ENCODE results near the gene ENSA. TPM values are rescaled to one million over a fixed set of nuclear protein-coding genes. Genes with fewer than 3 reads are reported as not detected.

The ENSA gene
- total RNA-seq, 1 experiment from 2014 or later, result 254 TPM

DNA sequence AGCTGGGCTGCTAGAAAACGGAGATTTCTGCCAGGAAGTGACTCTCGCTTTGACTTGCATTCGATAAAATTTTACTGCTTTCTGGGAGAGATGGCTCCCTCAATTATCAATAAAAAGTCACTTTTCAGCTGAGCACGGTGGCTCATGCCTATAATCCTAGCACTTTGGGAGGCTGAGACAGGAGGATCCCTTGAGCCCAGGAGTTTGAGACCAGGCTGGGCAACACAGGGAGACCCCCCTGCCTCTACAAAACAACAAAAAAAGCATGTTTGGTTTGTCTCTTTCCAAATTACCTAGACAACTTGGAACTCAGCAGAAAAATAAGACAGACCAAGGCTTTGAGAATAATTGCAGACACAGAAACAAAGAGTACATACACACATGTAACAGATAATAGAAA, 12.9 kb upstream of the ENSA start (continued):
- TF ChIP-seq, protein P1, sequence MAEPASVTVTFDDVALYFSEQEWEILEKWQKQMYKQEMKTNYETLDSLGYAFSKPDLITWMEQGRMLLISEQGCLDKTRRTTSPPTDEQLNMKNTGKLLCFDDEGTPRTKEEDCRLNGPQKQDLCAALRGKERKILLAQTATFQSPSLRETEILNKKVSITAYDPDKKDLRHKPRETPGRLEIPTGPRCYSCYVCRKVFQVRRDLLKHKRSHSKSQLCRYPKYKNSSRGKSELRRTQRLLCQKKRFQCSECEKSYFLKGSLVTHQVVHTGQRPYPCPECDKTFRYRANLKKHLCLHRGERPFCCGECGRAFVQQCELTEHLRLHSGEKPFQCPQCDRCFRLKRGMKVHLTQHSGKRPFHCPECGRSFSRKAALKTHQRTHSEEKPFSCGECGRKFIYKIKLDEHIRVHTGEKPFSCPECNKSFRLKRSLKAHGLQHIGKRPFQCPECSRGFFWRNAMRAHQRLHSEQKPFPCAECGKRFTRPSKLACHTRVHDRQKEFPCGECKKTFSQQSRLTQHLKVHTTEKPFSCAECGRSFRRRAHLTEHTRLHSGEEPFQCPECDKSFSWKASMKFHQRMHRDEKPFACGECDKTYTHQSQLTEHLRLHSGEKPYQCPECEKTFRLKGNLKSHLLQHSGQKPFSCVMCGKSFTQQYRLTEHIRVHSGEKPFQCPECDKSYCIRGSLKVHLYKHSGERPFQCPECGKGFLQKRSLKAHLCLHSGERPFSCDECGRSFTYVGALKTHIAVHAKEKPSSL (CRISPR knock-in tag; conservative IDR thresholded peaks at IDR 0.05), result peak; percentile 69; the same call in 1 of the 2 replicates
- TF ChIP-seq ZNF121 (CRISPR knock-in tag; IDR thresholded peaks at IDR 0.05) (peak; percentile 95), ZBTB21 (CRISPR knock-in tag; IDR thresholded peaks at IDR 0.05; ENCODE audit: borderline replicate concordance) (no peak), GTF2I (CRISPR knock-in tag; conservative IDR thresholded peaks at IDR 0.05) (no peak), CDX4 (CRISPR knock-in tag; IDR thresholded peaks at IDR 0.05; ENCODE audit: borderline replicate concordance) (no peak), NR2C2 (CRISPR knock-in tag; IDR thresholded peaks at IDR 0.05) (no peak), OVOL2 (CRISPR knock-in tag; IDR thresholded peaks at IDR 0.05; ENCODE audit: borderline replicate concordance) (no peak), IRF2 (CRISPR knock-in tag; IDR thresholded peaks at IDR 0.05; ENCODE audit: borderline replicate concordance, low read depth) (no peak), TP53 (CRISPR knock-in tag; IDR thresholded peaks at IDR 0.05) (no peak), SMAD3 (CRISPR knock-in tag; IDR thresholded peaks at IDR 0.05; ENCODE audit: borderline replicate concordance) (no peak), MXD4 (CRISPR knock-in tag; IDR thresholded peaks at IDR 0.05; ENCODE audit: borderline replicate concordance) (no peak), SOX15 (CRISPR knock-in tag; IDR thresholded peaks at IDR 0.05) (no peak), SP1 (CRISPR knock-in tag; conservative IDR thresholded peaks at IDR 0.05) (no peak), ZNF671 (CRISPR knock-in tag; IDR thresholded peaks at IDR 0.05) (no peak)
- TF ChIP-seq, protein P2, sequence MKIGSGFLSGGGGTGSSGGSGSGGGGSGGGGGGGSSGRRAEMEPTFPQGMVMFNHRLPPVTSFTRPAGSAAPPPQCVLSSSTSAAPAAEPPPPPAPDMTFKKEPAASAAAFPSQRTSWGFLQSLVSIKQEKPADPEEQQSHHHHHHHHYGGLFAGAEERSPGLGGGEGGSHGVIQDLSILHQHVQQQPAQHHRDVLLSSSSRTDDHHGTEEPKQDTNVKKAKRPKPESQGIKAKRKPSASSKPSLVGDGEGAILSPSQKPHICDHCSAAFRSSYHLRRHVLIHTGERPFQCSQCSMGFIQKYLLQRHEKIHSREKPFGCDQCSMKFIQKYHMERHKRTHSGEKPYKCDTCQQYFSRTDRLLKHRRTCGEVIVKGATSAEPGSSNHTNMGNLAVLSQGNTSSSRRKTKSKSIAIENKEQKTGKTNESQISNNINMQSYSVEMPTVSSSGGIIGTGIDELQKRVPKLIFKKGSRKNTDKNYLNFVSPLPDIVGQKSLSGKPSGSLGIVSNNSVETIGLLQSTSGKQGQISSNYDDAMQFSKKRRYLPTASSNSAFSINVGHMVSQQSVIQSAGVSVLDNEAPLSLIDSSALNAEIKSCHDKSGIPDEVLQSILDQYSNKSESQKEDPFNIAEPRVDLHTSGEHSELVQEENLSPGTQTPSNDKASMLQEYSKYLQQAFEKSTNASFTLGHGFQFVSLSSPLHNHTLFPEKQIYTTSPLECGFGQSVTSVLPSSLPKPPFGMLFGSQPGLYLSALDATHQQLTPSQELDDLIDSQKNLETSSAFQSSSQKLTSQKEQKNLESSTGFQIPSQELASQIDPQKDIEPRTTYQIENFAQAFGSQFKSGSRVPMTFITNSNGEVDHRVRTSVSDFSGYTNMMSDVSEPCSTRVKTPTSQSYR (CRISPR knock-in tag; IDR thresholded peaks at IDR 0.05), result no peak
- TF ChIP-seq, protein P3, sequence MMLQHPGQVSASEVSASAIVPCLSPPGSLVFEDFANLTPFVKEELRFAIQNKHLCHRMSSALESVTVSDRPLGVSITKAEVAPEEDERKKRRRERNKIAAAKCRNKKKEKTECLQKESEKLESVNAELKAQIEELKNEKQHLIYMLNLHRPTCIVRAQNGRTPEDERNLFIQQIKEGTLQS (CRISPR knock-in tag; conservative IDR thresholded peaks at IDR 0.05), result no peak
- TF ChIP-seq, protein P4, sequence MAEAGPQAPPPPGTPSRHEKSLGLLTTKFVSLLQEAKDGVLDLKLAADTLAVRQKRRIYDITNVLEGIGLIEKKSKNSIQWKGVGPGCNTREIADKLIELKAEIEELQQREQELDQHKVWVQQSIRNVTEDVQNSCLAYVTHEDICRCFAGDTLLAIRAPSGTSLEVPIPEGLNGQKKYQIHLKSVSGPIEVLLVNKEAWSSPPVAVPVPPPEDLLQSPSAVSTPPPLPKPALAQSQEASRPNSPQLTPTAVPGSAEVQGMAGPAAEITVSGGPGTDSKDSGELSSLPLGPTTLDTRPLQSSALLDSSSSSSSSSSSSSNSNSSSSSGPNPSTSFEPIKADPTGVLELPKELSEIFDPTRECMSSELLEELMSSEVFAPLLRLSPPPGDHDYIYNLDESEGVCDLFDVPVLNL (CRISPR knock-in tag; IDR thresholded peaks at IDR 0.05; ENCODE audit: borderline replicate concordance, low read depth), result no peak
- TF ChIP-seq, protein P5, sequence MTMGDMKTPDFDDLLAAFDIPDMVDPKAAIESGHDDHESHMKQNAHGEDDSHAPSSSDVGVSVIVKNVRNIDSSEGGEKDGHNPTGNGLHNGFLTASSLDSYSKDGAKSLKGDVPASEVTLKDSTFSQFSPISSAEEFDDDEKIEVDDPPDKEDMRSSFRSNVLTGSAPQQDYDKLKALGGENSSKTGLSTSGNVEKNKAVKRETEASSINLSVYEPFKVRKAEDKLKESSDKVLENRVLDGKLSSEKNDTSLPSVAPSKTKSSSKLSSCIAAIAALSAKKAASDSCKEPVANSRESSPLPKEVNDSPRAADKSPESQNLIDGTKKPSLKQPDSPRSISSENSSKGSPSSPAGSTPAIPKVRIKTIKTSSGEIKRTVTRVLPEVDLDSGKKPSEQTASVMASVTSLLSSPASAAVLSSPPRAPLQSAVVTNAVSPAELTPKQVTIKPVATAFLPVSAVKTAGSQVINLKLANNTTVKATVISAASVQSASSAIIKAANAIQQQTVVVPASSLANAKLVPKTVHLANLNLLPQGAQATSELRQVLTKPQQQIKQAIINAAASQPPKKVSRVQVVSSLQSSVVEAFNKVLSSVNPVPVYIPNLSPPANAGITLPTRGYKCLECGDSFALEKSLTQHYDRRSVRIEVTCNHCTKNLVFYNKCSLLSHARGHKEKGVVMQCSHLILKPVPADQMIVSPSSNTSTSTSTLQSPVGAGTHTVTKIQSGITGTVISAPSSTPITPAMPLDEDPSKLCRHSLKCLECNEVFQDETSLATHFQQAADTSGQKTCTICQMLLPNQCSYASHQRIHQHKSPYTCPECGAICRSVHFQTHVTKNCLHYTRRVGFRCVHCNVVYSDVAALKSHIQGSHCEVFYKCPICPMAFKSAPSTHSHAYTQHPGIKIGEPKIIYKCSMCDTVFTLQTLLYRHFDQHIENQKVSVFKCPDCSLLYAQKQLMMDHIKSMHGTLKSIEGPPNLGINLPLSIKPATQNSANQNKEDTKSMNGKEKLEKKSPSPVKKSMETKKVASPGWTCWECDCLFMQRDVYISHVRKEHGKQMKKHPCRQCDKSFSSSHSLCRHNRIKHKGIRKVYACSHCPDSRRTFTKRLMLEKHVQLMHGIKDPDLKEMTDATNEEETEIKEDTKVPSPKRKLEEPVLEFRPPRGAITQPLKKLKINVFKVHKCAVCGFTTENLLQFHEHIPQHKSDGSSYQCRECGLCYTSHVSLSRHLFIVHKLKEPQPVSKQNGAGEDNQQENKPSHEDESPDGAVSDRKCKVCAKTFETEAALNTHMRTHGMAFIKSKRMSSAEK (CRISPR knock-in tag; IDR thresholded peaks at IDR 0.05; ENCODE audit: borderline replicate concordance), result no peak

Data from WTC11 (cell line).